Stimulated activated CD4-positive, alpha-beta T cell treated with anti-CD3 and anti-CD28 coated beads, Interleukin-12 subunit alpha, Interleukin-12 subunit beta, amount 100 ng/mL, for 4 hours (primary cell): Measurements from ENCODE around the gene TERT.

Source experiments
- DNase-seq: peaks from one replicate; pipeline ENCODE4 v3.0.0-alpha.2; 2020

Gene TERT

DNA sequence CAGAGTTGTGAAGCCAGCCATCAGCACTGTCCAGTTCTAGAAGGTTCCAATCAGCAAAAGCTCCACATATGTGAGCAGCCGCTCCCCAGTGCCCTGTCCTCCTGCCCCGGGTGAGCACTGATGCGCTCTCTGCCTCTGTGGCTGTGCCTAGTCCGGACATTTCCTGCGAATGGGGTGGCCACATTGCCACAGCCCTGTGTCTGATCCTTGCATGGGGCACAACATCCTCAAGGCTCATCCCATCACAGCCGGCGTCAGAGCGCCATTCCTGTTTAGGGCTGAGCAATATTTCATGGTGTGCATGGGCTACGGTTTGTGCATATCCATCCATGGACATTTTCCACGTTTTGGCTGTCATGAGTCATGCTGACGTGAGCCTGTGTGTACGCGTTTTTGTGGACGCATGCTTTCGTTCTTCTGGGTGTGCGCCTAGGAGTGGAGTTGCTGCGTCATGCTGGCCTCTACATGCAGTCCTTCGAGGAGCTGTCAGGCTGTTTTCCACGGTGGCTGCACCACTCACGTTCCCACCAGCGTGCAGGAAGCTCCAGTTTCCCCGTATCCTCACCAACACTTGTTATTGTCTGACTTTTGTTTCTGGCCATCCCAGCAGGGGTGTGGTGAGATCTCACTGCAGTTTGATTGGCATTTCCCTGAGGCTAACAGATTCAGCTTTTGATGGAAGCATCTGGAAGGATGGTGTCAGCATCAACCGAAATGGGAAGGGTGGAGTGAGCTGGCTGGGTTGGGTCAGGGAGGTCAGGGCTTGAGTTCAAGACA, 79.4 kb downstream of the TERT start:
- no peak for DNase-seq

DNA sequence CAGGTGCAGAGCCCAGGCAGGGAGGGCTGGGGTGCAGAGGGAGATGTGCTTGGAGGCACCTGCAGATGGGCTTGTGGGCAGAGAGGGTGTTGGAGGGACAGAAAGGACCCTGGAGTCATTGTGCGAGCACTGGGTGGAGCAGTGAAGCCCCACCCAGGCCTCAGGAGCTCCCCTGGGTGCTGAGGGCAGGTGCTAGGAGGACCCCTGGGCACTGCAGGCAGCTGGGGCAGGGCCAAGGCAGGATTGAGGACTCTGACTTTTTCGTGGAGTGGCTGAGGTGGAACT, 80.0 kb downstream of the TERT start:
- DNase-seq: no peak

DNA sequence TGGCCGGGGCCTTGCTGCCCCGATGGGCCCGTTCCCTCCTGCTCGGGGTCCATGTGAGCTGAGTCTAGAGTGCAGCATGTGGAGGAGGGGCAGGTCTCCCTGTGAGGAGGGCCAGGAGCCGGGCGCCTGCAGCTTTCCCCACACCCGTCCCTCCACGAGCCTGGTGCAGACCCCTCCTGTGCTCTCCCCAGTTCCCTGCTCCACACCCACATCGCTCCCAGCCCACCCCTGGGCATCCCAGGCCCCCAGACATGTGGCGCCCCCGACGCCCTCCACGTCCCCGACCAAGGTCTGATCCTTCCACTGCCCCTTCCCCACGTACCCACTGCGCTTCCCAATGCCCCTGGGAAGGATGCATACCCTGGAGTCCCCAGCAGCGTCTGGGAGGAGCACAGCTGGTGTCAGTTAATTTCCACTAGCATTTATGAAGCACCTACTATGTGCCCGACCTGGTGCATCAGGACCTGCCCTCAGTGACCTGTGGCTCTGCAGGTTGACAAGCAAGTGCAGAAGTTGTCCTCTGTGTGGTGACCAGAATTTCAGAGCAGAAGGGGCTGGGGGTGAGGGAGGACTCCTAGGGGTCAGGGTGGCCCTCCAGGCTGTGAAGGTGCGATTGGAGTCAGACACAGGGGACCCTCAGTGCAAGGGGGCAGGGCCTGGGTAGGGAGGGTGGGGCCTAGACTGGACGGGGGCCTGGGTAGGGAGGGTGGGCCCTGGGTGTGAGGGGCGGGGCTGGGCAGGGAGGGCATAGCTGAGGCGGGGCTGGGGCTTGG, 80.5 kb downstream of the TERT start:
- no peak for DNase-seq

DNA sequence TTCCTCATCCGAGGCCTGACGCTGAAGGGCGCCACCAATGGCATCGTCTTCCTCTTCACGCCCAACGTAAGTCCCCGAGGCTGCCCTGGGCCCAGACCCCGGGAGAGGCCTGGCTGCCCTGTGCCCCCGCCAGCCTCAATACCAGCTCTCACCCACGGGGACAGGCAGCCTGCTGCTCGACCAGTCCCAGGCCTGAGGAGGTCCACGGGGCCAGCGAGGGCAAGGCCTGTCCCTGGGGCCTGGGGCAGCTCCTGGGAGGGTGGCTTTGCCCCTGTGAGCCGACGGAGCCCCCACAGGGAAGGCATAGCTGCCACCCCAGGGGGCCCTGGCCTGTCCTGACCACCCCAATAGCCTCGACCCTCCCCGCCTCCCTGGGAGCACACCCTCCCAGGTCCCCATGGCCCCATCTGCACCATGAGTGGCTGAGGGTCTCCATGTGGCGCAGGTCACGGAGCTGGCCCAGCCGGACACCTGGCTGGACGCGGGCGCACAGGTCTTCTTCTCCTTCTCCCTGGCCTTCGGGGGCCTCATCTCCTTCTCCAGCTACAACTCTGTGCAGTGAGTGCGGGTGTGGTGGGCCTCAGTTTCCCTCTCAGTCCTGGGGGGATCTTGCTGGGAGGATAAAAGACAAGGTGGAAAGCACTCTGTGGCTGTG, 81.2 kb downstream of the TERT start:
- DNase-seq: no peak

DNA sequence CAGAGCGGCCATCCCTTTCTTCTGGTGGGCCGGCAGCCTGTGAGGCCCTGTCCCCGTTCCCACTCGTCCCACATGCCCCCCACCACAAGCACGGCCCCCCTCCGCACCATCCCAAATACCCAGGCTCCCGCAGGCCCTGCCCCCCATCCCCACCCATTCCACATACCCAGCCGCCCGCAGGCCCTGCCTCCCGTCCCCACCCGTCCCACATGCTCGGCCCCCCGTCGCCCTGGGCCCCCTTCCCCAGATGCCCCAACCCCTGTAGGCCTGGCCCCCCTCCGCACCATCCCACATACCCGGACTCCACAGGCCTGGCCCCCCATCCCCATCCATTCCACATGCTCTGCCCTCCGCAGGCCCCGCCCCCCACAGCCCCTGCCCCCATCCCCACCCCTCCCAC, 82.0 kb downstream of the TERT start:
- no peak for DNase-seq

DNA sequence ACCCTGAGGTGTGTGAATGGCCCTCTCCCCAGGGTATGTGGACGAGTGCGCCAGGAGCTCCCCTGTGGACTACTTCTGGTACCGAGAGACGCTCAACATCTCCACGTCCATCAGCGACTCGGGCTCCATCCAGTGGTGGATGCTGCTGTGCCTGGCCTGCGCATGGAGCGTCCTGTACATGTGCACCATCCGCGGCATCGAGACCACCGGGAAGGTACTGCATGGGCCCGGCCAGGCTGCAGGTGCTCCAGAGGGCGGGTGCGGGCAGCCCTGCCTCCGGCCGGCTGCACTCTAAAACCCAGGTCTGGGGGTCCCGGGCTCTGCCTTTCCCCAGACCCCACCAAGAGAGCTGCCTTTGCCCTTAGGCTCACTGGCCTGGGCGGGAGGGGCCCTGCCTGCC, 82.6 kb downstream of the TERT start:
- DNase-seq: no peak

DNA sequence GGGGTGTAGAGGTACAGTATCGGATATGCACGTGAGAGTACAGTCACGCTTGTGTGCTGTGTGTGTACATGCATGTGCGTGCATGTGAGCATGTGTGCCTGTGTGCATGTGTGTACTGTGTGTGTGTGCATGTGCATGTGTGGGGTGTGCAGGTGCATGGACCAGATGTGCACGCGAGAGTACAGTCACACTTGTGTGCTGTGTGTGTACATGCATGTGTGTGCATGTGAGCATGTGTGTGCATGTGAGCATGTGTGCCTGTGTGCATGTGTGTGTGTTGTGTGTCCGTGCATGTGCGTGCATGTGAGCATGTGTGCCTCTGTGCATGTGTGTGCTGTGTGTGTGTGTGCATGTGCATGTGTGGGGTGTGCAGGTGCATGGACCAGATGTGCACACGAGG, 83.2 kb downstream of the TERT start:
- no peak for DNase-seq

DNA sequence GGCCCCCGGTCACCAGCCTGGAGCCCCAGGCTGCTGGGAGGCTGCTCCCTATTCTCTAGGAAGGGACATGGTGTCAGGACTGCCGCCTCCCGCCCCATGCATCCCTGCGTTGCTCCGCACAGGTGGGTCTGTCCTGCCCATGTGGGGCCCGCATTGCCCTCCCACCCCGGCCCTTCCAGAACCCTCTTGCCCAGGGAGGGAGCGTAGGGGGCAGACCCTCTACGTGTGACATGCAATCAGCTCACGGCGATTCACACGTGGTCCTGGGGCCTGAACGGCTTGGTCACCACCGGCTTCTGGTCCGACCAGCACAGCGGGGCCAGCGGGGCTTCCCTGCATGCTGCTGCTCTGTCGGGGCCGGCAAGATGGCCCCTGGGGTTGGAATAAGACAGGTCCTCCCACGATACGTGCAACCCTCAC, 84.0 kb downstream of the TERT start:
- DNase-seq: no peak

DNA sequence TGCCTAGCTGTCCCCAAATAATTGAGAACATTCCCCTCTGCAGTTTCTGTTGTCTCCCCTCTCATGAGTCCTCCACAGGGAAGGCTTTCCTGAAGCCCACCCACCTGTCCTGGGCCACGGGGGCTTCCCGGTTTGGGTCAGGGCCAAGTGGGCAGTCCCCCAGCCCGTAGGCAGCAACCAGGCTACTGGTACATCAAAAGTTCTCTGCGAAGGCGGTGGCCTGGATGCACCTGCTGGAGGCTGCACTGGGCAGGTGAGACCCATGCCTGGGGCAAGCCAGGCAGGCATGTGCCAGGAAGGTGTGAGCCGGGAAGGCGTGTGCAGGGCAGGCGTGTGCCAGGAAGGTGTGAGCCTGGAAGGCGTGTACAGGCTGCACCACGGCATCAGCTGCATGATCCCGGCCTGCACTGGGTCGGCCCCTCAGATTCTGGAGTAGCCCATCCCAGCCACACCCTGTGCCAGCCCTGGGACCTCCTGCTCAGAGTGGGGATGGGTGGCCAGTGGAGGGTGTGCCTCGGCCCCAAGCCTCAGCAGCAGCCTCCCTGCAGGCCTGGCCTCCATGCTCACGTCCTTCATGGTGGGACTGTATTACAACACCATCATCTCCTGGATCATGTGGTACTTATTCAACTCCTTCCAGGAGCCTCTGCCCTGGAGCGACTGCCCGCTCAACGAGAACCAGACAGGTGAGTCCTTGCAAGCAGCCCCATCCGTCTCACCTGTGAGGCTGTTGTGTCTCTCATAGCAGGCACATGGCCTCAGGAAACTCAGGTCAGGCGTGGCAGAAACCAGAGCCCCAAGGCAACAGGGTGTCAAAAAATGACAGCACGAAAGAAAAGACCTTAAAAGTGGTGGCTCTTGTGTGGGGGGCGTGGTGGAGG, 84.7 kb downstream of the TERT start:
- DNase-seq: no peak

DNA sequence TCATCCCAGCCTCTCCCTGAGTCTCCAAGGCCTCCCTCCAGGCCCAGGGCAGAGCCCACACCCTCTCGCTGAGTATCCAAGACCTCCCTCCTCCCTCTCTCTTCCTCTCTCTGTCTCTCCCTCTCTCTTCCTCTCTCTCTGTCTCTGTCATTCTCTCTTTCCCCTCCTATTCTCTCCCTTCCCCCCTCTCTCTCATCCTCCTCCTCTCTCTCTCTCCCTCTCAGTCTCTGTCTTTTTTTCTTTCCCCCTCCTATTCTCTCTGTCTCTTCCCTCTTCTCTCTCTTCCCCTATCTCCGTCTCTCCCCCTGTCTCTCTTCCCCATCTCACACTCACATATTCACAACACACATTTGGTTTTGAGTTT, 85.4 kb downstream of the TERT start:
- DNase-seq: no peak

DNA sequence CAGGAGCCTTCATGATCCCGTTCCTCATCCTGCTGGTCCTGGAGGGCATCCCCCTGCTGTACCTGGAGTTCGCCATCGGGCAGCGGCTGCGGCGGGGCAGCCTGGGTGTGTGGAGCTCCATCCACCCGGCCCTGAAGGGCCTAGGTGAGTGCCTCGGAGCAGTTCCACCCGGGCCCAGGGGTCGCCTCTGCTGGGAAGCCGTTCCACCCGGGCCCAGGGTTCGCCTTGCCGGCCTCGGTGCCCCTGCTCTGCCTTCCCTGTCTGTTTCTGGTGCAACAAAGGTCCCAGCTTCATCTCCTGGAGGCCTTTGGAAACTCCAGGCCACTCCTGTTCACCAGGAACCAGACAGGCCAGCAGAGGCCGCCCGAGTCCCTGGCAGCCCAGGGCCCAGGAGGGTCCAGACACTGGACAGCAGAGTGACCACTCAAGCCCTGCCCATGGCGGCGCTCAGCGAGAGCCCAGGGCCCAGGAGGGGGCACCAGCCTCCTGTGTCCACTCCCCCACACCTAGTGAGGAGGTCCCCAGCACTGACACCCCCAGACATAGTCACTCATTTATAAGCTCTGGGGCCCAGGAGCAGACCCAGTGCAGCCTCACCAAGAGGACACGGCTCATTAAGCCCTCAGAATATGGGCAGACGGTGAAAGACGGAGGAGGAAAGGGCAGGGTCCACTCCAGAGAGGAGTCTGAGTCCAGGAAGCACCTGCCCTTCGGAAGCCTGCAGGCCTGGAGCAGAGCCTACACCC, 86.0 kb downstream of the TERT start:
- no peak for DNase-seq

DNA sequence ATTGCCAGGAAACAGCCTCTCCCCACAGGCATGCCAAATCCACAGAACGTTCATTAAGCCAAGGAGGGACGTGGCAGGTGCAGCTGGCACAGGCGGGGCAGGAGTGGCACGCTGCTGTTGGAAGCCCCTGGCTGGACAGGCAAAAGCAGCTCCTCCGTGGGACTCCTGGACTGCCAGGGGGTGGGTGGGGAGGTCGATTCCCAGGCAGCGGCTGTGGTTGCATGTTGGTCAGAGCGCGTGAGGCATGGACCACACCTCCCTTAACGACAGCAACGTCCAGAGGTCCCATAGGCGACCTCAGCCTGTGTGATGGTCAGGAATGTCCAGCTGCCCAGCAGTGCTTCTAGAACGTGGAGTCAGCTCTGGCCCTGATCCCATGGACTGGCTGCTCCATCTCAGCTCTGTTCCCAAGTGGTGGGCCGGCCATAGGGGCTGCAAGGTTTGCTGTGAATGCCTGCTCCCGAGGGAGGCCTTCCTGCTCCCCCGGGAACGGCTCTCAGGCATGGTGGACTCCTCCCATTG, 86.6 kb downstream of the TERT start:
- DNase-seq: no peak

DNA sequence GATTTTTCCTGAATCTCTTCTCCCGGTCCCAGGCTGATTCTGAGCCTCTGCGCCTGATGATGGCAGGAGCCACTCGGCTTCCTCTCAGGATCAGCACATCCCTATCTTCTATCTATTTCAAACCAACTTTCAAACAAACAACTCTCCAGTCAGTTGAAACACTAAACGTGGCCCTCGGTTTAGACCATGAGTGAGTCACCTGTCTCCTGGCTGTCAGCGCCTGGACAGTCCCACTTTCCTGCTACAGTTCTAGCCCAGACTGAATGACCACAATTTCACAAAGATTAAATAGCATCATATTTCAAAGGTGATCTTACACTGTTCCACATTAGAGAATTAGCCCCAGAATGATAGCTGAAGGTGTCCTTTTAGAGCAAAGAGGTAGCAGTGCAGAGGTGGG, 87.3 kb downstream of the TERT start:
- DNase-seq: no peak

DNA sequence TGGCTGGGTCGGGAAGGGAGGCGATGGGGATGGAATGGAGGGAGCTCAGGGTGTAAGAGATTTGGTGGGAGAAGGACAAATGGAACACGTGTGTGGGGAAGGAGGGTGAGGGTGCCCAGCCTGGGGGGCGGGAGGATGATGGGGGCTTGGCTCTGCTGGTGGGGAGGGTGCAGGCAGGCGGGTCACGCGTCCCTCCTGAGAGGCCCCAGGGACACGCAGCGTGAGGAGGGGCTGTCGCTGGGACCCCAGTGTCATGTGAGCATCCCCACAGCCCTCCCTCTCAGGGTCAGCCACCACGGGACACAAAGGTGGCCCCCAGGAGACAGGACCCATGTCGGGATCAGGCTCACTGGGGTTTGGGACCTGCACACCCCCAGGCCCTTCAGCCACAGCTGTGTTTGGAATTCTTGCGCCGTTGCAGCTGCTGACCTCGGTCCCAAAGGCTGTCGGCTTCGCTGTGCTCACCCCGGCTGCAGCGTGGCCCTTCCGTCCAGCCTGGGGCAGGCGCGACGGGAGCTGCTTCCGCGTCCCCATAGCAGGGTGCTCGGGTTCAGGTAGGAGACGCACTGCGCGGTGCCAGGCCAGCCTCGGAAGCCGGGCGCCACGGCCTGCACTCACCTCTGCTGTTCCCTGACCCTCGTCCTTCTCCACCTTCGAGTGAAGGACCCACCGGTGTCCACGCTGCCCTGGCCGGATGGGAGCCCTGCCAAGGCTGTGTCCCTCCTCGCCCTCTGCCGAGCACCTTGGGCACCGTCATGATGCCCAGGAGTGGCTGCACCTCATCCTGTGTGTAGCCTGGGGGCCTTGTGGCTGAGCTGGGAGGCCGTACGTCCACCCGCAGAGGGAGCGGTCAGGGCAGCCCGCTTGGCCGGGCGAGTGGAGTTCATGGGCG, 88.1 kb downstream of the TERT start:
- DNase-seq: no peak

DNA sequence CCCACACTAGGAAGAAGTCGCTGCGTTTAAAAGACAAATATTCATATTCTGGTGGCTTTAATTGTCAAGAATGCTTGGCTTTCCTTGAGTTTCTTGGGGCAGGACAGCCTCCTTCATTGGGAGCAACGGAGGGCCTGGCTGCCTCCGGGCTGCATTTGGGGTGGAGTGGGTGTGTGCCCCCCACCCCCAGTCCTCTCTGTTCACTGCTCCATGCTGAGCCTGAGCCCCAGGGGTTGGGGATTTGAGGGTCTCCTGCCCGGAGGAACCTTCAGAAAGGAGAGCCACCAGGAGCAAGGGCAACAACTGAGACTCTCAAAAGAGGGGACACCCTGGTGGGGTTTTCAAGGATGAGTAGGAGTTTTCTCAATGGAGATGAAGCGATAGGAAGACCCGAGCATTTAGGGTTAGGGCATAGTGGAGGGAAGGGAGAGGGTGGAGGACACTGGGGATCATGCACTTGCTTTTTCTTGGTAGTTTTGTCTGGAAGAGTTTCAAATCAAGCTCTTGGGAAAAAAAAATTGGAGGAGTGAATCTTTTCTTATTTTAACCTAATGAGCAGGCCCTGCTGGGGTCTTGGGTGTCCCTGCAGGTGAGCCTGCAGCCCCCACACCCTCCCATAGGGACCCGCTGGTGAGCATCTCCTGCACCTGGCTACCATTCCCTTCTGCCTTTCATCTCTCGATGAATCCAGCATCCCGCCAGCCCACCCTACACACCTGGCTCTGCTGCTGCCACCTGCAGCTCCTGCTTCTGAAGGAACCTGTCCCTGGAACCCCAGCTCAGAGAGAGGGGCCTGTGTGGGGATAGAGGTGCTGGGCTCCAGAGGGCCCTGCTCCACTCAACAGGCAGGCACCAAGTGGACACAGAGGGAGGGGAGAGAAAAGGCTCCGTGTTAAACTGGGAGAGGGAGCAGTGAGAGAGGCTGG, 89.3 kb downstream of the TERT start:
- no peak for DNase-seq

DNA sequence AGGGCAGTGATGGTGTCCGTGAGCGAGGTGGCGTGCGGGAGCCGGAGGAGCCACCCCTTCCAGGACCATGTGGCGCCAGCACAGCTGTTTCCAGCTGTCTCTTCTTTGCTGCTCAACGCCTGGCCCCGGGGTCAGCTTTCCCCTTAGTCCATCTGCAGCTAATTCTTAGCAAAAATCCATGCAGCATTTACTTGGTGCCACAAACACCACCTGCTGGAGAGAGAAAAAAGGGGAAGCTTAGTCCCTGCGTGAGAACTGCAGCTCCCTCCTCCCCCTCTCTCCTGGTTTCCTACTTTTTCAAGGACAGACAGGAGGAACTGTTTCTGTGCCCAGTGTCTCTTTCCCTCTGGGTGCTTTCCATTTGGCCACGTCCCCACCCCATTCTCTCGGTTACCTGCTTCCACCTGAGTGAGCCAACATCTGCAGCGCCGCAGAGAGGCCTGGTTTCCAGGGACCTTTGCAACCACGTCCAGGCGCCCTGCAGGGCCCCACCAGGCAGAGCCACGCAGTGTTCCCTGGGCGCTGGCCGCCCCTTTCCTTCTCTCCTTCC, 90.1 kb downstream of the TERT start:
- DNase-seq: no peak

DNA sequence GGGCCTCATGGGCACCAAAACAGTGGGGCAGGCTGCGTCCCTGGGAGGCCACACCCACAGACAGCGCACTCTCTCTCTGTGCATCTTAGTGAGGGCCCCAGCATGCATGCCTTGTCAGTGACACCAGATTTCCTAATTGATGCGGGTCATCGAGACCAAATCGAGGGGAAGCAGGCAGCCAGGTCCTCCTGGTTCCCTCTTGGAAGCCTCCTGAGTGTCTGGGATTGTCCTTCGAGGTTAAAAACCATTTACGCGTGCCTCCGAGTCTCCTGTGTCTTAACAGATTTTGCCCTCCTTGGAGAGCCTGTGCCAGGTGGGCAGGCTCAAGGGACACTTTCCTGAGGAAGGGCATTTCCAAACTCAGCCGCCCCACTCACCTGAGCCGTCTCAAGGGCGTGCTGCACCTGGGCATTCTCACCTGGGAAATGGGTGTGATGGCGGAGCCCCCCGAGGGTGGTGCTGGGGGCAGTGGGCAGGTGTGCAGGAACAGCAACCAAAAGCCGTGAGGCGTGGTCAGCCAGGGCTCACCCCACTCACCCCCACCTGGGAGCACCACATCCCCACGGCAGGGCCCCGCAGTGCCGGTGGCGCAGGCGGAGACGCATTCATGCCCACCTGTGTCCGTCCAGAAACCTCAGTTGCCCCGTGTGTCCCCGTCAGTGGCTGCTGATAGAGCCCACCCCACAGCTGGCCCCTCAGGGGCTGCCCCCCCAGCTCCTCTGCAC, 90.7 kb downstream of the TERT start:
- no peak for DNase-seq

DNA sequence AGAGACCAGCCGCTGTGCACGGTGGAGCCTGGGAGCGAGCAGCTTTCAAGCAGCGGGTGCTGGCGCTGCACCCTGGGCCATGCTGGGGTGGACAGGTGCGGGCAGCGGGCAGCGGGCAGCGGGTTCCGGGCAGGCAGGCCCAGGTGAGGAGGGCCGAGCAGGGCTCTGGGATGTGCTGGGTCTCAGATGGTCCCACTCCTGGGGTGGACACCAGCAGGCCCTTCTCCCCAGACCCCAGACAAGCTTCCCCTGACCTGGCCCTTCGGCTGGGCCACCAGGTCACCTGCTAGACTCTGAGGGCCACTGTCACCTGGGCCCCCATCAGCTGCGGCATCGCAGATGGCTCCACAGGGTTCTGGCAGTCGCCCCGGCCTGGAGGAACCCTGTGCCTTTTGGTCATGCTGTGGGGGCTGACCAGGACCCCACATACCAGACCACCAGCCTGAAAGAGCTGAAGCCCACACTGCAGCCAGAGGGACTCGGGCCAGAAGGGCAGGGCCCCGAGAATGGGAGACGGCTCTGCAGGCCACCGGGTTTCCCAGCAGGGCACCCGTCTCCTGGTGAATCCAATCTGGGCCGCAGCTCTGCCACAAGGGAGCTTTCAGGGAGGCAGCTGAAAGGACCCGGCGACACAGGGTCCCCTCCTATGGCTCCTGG, 91.4 kb downstream of the TERT start:
- DNase-seq: no peak
